Measurements from ENCODE around the gene CEP135.

The CEP135 gene

GRCh38 chr4:56007154-56007553 lies 58.4 kb downstream of the CEP135 start:
- no peak for DNase-seq
- intact Hi-C loops (cut with DNase I): no loop called here

DNA sequence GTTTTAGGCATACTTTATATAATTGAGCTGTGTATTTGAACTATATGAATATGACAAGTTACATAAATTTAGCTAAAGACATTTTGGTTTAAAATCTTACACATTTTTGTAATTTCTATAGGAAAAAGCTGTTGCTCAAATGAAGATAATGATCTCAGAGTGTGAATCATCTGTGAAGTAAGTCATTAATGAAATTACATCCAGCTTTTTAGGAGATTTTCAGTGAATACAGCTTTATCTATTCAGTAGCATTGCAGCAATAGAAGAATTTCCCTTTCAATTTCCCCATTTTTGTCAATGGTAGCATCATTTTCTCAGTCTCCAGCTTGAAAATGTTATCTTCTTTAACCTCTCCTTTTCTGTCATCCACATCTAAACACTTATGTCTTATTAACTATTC lies 59.5 kb downstream of the CEP135 start:
- no peak for DNase-seq
- intact Hi-C loops (cut with DNase I): no loop called here

GRCh38 chr4:56026596-56026995 lies 77.9 kb downstream of the CEP135 start:
- no peak for DNase-seq
- intact Hi-C loops (cut with DNase I): no loop called here

- intact Hi-C loops (cut with DNase I): no loop called here
Measured at GRCh38 chr4:56028165-56028564, 79.4 kb downstream of the CEP135 start.

DNA sequence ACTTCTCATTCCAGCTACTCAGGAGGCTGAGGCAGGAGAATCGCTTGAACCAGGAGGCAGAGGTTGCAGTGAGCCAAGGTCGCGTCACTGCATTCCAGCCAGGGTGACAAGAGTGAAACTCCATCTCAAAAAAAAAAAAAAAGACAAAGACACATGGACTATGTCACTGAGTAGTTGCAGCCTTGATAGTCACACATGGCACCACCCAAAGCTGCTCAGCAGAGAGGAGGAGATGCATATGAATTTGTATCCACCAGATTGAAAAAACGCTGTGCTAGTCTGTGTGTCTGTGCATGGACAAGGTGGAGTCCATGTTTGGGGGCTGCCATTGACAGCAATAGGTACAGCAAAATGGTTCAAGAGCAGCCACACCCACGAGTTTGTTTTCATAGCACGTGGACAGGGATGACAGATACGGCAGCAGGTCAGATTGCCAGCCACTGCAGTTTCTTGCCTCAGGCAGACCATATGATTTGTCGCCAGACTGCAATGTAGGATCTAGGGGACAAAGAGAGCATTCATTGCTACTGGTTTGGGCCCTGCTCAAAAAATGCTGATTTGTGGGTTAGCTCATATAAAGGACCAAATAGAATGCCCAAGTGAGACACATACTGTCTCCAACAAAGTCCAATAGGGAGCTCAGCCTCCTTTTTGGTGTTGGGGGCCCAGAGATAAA lies 89.9 kb downstream of the CEP135 start:
- no peak for DNase-seq
- intact Hi-C loops (cut with DNase I): no loop called here

More at GRCh38 chr4:56028165-56028564, 79.4 kb downstream of the CEP135 start:
- DNase-seq: no peak

DNA sequence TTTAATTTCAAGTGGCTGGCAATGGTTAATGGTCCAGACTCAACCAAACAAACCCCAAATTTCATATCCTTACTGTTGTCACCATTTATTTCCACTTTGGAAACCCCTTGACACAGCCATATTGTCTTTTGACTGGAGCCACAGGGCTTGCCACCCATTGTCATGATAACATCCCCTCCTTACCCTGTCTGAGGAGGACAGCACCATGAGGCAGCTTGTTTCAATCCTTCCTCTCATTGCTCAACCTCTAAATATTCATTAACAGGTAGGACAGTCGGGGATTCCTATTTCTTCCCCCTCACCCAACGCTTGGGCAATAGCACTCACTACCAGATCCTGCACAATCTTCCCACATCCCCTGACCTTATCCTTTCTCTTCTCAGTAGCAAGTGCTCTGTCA lies 92.1 kb downstream of the CEP135 start:
- intact Hi-C loops (cut with DNase I): no loop called here
- DNase-seq: no peak

GRCh38 chr4:56042225-56042624 lies 93.5 kb downstream of the CEP135 start:
- DNase-seq: no peak
- intact Hi-C loops (cut with DNase I): no loop called here

- DNase-seq: no peak
- intact Hi-C loops (cut with DNase I): no loop called here
Measured at GRCh38 chr4:56048383-56048701, 99.6 kb downstream of the CEP135 start.

DNA sequence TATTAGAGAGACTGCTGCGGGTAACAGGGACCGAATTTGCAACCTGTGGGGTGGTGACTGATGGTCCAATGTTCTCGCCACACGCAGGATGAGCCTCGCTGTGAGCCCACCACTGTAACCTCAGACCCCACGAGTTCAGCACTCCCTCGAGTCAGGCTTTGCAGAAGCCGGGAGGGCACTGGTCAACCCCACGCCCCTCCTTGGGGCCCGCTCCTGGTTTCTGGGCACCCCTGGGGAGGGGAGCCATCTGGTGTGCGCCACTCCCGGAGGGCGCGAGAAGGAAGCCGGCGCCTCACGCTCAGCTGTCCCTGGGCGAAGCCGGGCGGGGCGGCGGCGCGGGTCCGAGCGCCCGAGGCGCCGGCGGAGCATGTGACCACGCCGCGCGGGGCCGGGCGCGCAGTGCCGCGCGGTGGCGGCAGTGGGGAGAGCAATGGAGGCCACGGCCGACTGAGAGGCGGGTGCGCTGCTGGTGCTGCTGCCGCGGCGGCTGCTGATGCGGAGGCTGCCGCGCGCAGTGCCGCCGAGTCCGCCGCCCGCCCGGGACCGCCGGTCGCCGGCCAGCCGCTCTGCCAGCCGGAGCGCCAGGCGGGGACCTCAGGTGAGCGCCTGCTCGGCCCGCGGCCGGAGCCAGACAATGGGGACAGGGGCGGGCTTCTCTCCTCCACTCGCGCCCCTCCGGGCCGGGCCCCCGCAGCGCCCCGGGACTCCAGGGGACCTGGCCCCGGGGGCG lies 100.1 kb downstream of the CEP135 start:
- intact Hi-C loops (cut with DNase I): loop anchor here (1.0 kb wide), 1 partner anchor 101 kb away; the partner anchor contains the start of gene CEP135
- DNase-seq: peak; percentile 42 to 95 (median 60)

DNA sequence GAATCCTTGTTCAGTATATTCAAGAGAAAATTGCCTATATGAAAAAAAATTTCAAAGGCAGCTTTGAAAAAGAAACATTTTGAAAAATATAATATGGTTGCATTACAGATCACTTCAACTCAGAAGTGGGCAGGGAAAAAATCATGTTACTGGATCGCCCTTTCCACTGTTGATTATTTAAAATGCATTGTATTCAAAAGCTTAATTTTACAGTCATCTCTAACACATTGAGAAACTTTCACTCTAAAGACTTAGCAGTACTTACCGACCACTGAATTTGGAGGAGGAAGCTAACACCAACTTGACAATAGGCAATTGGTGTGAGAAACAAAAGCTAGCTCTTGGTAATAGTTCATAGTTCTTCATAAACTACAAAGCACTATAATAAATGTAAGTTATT lies 101.9 kb downstream of the CEP135 start:
- no peak for DNase-seq
- intact Hi-C loops (cut with DNase I): no loop called here

DNA sequence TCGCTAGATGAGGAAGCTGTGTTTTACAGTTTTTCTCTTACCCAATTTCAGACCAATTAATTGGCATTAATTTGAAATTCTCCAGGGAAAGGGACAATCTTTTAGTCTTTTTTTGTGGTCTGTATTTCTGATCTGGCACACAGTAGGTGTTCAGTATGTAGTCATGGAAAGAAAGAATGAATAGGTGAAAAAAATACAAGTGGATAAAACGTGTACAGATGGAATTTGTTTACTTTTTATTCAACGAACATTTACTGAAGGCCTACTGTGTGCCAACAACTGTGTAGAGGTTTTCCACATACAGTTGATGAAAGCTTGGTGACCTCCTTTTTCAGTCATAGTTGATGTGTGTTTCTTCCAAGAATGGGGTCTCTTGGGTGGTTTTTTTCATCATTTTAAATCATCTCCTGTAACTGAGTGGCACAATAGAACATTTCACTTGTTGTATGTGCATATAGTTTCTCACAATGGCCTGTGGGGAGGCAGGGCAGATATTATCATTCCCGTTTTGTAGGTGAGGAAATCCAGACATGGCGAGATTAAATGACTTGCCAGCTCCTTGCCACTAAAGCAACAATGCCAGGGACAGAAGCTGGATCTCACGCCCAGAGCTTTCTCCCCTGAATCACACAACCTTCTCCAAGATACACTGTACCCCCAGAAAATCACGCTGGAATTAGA lies 102.4 kb downstream of the CEP135 start:
- intact Hi-C loops (cut with DNase I): no loop called here

GRCh38 chr4:56051710-56052075 lies 102.9 kb downstream of the CEP135 start:
- no peak for DNase-seq
- intact Hi-C loops (cut with DNase I): no loop called here

More for the DNA sequence above, 102.4 kb downstream of the CEP135 start:
- no peak for DNase-seq

- intact Hi-C loops (cut with DNase I): no loop called here
- no peak for DNase-seq
Measured at GRCh38 chr4:56052481-56052880, 103.7 kb downstream of the CEP135 start.

GRCh38 chr4:56052966-56053365 lies 104.2 kb downstream of the CEP135 start:
- intact Hi-C loops (cut with DNase I): no loop called here
- DNase-seq: no peak

GRCh38 chr4:56055027-56055977 lies 106.6 kb downstream of the CEP135 start:
- intact Hi-C loops (cut with DNase I): no loop called here
- DNase-seq: no peak

- intact Hi-C loops (cut with DNase I): no loop called here
- DNase-seq: no peak
Measured at GRCh38 chr4:56055991-56056390, 107.2 kb downstream of the CEP135 start.

DNA sequence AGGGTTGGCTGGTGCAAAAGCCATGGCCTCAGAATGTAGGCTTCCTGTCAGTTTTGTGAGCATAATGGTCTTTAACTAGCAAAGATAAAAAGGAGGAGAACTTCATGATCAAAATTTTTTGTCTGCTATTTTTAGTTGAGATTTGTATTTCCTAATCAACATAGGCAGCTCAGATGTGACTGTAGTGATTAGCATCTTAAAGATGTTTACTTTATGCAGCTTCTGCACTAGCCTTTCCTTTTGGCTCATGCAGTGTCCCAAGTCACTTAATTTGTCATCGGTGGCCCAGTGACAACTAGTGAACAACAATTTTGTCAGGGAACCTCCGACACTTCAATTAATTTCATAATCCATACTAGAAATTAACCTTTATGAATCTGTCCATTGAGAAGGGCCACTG lies 109.8 kb downstream of the CEP135 start:
- intact Hi-C loops (cut with DNase I): no loop called here
- no peak for DNase-seq

DNA sequence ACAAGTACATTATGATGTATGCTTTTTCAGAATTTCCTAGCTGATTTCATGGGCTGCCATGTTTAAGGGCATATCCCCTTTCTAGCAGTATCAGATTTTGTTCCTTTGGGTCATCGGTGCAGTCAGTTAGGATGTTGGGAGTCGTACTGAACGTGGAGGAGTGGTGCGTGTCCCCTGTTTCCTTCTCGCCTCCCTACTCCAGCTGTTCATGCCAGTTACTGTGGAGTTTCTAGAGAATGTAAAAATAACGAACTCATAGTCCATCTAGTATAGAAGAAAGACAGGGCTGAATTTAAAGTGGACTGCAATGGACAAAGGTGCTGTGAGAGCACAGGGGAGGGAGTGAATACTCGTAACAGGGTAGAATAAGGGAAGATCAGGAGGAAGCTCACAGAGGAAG lies 111.3 kb downstream of the CEP135 start:
- DNase-seq: no peak
- intact Hi-C loops (cut with DNase I): no loop called here

DNA sequence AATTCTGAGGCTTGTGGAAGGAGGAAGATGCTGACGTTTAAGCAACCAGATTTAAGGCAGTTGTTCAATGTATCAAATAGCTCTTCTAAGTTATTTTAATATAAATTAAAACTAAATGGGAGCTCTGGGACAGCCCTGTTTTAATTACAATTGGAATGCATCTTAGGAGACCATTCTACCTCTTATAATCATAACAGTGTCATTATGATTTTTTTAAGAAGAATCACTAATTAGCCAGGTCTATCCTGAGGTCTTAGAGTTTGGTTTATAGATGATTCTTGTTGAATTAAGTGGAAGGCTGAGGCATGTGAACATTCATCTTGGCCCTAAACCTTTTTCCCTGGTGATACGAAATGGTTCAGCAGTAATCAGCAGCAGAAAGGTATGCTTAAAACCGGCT lies 113.4 kb downstream of the CEP135 start:
- intact Hi-C loops (cut with DNase I): no loop called here
- DNase-seq: no peak

GRCh38 chr4:56062526-56063145 lies 113.9 kb downstream of the CEP135 start:
- DNase-seq: no peak
- intact Hi-C loops (cut with DNase I): no loop called here
